ENCODE measurements around the gene MYRFL. TPM values are rescaled to one million over a fixed set of nuclear protein-coding genes. Genes with fewer than 3 reads are reported as not detected.

MYRFL gene
- total RNA-seq, 4 donors from 2014 or later: 0.17 to 1.8 (median 0.44) TPM; not detected in 1

DNA sequence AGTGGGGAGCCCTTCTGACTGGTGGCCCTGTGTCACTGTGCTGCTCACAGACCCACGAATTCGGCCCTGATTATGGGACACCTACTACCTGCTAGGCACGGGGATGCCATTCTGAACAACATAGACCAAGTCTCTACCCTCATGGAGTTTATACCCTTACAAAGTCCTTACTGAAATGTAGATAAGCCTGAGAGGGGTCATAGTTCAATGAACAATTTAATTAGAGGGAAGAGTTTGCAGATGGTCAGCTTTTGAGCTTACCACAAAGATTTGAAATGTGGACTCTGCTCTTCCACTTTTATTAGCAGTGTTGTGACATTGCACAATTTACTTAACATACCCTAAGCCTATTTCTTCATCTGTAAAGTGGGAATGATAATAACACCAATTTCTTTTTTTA, 161.1 kb downstream of the MYRFL start:
- TF ChIP-seq, protein P1, sequence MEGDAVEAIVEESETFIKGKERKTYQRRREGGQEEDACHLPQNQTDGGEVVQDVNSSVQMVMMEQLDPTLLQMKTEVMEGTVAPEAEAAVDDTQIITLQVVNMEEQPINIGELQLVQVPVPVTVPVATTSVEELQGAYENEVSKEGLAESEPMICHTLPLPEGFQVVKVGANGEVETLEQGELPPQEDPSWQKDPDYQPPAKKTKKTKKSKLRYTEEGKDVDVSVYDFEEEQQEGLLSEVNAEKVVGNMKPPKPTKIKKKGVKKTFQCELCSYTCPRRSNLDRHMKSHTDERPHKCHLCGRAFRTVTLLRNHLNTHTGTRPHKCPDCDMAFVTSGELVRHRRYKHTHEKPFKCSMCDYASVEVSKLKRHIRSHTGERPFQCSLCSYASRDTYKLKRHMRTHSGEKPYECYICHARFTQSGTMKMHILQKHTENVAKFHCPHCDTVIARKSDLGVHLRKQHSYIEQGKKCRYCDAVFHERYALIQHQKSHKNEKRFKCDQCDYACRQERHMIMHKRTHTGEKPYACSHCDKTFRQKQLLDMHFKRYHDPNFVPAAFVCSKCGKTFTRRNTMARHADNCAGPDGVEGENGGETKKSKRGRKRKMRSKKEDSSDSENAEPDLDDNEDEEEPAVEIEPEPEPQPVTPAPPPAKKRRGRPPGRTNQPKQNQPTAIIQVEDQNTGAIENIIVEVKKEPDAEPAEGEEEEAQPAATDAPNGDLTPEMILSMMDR (IDR thresholded peaks at IDR 0.05; ENCODE audit: low read depth): no peak

DNA sequence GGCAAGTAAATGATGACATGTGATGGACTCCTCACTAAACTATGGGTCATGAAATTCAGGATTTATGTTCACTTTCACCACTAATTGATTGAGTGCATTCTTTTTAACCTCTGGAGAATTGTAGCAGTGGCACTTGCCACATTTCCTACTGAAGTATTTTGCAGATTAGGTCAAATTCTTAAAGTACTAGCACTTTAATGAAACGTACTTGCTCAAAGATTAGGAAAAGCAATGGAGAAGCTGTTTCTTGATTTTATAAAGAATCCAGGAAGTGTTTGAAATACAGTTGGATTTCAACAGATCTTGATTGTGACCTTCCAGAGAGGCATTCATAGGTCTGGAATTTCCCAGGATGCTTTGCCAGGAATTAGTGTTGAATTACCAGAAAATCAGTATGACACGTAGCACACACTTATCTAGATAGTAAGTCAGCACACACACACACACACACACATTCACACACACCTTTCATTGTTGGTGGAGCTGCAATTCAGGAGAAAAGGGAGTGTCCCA, 162.6 kb downstream of the MYRFL start:
- TF ChIP-seq, protein P1 (IDR thresholded peaks at IDR 0.05; ENCODE audit: low read depth): no peak

DNA sequence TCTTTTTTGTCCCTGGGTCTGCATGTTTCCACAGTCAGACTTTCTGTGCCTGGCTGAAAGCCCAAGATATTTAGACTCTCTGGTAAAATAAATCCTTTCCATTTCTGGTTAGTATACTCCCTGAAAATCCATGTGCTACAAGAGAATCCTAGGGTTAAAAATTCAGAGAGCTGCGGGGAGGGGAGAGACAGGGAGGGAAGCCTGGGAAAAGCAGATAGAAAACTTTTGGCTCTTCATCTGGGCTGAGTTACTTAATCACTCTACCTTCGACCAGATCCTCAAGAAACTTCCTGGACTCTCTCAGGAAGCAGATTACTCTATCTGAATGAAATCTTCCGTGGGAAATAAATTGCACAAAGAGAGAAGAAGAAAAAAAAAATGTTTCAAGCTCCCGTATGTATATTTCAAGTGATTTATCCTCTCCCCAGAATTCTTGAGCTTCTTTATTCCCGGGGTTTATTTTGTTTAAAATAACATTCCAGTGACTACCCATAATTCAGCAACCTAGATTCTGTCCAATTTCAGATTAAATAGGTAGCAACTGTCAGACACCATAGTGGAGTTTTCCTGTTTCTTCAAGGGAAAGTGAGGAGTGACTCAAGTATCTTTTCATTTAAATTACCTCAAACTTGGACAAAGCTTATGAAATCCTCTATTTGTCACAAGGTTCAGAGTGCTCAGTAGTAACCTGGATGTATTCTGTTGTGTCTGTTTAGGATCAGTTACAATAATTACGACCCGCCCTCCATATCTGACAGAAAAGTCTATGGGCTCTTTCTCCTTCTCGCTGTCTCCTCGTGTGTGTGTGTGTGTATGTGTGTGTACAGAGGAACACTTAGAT, 163.7 kb downstream of the MYRFL start:
- TF ChIP-seq, protein P1 (IDR thresholded peaks at IDR 0.05; ENCODE audit: low read depth): no peak

DNA sequence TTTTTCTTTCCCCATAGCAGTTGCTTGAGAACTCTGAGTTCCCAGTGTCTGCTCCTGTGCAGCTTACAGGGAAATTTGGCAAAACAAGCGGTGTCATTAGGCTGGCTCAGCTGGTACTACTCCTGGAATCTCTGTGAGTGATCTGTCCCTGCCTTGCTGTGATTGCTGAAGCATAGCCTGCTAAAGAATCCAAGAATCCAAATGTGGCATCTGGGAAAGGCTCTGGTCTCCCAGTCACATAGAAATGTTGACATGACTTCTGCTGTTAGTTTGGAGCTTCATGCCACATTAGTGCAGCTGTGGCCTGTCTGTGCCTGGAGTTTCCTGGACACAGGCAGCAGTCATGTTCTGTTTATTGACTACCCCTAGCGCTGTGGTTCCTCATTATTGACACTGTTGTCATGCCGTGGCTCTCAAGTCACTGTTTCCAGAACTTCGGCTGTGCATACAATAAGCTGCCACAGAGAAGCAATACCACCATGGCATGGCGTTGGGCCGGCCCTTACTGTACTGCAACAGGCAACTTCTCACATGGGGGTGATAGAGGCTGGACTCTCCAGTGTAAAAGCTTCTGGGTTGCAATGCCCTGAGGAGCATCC, 166.8 kb downstream of the MYRFL start:
- TF ChIP-seq, protein P1 (IDR thresholded peaks at IDR 0.05; ENCODE audit: low read depth): no peak

DNA sequence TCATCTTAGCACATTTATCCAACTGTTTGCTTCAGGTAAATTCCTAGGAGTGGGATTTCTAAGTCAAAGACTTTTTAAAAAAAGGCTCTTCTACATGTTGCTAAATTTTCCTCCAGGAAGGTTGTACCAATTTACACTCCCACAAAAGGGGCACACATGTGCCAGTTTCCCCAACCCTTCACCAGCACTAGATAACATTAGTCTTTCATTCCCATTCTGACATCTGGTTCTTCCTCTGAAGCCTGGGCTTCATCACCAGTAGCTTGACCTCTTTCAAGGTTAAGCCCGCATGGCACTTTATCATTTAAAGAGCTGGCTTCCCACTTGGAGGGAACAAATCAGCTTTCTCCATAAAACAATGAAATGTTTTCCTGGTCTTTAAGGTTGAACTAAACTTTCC, 168.4 kb downstream of the MYRFL start:
- TF ChIP-seq, protein P1 (IDR thresholded peaks at IDR 0.05; ENCODE audit: low read depth): no peak

DNA sequence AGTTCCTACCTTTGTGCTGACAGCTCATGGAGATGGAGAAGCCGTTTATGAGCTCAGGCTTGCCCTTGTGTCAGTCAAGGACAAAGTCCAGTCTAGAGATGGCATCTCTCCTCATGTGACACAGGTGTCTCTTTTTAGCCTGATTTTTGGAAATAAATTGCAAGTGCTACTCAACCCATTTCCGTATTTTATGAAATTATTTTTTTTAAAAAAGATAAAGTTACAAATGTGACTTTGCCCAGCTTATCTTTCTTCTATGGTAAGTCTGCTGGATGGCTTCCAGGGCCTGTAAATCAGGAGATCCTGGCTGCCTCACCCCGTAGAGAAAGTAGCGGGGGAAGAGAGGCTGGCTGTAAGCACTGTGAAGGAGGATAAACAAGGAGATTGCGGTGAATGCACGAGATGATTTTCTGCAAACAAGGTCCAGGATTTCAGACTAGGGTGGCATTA, 169.7 kb downstream of the MYRFL start:
- TF ChIP-seq, protein P1 (IDR thresholded peaks at IDR 0.05; ENCODE audit: low read depth): no peak

DNA sequence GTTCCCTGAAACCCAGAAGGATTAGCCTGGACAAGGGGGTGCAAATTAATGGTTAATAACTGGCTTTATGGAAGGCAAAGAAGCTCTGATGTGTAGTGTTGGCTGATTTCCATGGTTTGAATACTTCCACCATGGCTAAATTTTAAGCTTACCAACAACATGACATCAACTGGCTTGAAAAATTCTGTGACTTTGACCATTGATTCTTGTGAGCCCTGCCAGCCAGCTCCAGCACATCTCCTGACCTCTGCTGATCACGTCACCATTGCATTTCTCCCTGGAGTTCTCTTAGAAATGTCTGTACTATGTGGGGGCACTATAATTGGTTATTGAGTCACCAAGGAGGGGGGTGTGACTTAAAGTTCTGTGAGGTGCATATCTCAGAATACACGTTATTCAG, 171.2 kb downstream of the MYRFL start:
- TF ChIP-seq, protein P1 (IDR thresholded peaks at IDR 0.05; ENCODE audit: low read depth): no peak

All from subcutaneous adipose tissue (tissue), 4 donors.